MV-4-11 (cell line): ENCODE measurements around the gene CAMK1D.
"Not testable (repeated sequence)": the region's sequence is repeated elsewhere in the genome, so short reads cannot be mapped to it uniquely, and the experiment has no call there.

ENCODE experiments used
- DNase-seq: peaks from one replicate; lab custom pipeline; 2025; lab: John Stamatoyannopoulos, UW

Gene CAMK1D

DNA sequence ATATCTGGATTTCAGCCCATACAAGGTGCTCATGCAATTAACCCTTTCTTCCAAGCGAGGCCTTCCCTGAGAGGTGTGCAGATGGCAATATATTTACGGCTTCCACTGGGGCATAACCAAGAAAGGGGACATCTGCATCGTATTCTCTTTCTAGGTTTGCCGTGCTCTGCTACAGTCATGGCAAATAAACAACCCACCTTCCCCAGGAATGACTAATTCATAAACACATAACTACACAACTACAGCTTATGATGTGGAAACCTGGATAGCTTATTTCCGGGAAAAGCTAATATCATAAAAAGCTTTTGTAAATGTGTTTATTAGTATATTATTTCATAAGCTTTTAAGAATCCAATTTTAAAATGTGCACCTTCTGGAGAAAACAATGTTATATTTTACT, 120.0 kb downstream of the CAMK1D start:
- DNase-seq: no peak

DNA sequence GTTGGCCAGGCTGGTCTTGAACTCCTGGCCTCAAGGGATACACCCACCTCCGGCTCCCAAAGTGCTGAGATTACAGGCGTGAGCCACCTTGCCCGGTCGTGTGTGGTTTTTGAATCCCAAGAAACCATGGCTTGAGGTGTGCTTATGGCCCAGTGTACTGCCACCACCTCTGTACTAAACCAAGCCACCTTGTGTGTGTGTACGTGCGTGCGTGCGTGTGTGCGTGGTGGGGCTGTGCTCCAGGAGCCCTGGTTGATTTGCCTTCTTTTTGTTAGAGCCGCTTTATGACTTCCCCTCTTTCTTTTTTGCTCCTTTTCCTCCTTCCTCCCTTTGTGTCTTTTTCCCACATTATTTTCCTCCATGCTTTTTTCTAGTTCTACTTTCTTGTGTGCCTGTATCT, 121.4 kb downstream of the CAMK1D start:
- DNase-seq: no peak

DNA sequence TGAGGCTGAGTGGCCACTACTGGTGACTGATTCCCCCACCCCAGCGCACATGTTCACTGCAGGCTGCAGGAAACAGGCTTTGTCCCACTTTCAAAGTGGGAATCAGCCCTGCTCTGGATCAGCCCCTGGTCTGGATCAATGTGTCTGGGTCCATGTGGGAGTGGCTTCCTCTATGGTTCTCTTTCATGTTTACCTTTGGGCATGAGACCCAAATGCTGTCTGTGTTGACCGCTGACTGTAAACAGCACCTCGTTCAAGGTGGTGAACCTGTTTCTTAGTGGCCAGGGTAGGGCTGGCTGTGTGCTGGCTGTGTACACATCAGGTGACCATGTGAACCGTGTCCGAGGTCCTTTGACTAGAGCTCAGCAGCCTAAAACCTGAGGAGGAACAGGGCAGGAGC, 121.8 kb downstream of the CAMK1D start:
- no peak for DNase-seq

DNA sequence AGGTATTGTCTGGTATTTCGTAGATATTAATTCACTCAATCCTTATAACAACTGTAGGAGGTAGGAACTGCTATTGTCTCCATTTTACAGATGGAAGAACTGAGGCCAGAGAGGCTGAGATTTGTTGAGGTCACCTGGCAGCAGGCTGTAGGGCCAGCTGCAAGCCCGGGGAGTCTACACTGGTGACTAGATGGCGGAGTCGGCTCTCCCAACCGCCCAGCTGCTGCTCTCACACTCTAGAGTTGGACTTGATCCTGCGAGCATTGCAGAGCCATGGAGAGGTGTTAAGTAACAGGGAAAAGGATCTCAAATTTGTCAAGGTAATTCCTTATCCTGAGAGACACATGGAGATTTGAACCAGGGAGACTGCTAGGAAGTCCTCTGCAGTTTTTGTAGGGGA, 124.1 kb downstream of the CAMK1D start:
- no peak for DNase-seq

DNA sequence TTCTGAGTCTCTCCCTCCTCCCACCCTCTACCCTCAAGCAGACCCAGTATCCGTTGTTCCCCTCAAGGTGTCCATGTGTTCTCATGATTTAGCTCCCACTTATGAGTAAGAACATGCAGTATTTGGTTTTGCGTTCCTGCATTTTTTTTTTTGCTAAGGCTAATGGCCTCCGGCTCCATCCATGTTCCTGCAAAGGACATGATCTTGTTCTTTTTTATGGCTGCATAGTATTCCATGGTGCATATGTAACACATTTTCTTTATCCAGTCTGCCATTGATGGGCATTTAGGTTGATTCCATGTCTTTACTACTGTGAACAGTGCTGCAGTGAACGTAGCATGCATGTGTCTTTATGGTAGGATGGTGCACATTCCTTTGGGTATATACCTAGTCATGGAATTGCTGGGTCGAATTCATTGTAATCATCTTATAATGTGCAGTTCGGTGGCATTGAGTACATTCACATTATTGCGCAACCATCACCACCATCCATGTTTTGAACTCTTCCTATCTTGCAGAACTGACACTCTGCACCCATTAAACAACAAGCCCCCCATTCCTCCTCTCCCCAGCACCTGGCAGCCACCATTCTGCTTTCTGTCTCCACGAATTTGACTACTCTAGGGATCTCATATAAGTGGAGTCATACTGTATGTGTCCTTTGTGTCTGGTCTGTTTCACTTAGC, 125.5 kb downstream of the CAMK1D start:
- DNase-seq: no peak

DNA sequence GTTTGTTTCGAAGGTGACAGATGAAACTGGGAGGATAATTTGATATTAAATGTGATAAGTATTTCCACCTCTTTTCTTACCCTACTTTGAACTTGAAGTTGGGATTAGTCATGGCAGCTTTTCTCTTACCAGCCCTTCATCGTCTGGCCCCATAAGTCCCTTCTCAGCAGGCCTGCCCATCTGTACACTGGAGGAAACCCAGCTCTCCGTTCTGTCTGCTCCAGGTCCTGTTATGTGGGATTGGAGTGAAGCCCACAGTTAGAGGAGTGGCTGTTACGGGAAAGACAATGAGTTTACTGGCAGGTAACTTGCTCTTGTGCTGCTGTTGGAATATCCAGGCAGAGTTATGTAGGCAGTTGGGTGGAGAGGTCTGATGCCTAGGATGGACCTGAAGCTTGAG, 127.3 kb downstream of the CAMK1D start:
- no peak for DNase-seq

DNA sequence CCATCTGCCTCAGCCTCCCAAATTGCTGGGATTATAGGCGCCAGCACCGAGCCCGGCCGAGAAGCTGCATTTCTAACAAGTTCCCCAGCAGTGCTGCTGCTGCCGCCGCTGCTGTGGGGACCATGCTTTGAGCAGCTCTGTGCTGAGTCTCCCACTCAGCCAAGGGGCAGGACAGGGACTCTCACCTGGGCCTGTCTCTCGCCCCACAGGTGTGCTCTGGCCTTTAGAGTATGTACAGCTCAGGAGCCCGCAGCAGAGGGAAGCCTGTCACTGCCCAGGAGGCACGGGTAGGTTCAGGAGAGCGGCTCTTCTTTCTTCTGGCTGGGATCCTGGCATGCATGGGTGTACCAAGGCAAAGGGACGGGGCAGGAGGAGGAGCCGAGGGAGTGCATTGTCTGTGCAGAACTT, 130.1 kb downstream of the CAMK1D start:
- DNase-seq: no peak

DNA sequence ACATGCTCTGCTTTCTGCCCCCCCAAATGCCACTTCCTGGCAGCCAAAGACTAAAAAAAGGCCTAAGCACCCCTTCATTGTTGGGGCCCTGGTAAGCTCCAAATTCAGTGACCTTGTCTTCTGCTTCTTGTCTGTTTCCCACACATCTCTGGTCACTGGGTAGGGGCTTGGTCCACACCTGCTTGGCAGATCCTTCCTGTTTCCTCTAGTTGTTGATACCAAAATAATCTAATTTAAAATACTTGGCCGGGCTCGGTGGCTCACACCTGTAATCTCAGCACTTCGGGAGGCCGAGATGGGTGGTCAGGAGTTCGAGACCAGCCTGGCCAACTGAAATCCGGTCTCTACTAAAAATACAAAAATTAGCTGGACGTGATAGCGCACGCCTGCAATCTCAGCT, 130.6 kb downstream of the CAMK1D start:
- no peak for DNase-seq

DNA sequence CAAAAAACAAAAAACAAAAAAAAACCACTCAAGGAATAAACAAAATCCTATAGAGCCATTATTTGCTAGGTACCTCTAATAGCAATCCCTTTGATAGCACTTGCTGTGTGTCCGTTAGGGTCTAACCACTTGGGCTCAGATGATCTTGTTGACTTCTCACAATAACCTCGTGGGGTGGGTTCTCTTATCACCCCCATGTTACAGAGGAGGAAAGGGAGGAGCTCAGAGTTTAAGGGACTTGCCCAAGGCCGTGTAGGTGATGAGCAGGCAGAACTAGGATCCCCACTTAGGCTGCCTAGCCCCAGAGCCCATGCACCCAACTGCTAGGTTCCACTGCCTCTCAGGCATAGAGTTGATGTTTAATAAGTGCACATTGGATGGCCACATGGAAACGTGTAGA, 131.1 kb downstream of the CAMK1D start:
- DNase-seq: no peak

DNA sequence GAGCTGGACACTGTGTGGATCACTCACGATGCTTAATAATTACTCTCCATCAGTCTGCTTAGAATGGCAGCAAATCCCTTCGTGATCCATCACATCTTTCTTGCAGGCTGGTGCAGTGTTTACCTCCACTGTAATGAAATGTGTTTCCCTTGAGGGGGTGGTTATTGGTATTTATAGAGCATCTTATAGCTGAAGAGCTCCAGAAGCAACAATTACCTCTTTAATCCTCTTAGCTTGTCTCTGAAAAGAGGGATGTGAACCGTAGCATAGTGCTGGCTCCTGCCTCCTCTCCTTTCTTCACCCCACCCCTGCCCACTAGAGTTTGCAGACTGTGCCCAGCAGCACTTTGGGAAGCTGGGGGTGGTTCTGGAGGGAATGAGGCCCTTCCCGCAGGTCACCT, 132.6 kb downstream of the CAMK1D start:
- no peak for DNase-seq

DNA sequence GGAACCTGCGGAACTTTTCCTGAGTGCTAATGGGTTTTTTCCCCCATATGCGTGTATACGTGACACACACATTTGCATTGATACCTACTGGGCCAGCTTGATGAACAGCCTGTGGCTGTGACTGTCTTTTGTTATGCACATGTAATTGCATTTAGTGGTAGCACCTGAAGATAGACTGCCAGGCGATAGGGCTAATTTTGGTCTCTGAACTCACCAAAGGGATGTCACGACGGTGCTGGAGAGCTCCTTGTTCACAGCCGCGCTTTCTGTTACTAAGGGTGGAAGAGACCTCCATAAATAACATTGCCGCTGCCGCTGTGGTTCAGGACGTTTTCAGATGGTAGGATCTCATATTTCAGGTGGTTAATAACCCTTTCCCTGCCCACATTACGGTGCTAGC, 133.2 kb downstream of the CAMK1D start:
- DNase-seq: no peak

DNA sequence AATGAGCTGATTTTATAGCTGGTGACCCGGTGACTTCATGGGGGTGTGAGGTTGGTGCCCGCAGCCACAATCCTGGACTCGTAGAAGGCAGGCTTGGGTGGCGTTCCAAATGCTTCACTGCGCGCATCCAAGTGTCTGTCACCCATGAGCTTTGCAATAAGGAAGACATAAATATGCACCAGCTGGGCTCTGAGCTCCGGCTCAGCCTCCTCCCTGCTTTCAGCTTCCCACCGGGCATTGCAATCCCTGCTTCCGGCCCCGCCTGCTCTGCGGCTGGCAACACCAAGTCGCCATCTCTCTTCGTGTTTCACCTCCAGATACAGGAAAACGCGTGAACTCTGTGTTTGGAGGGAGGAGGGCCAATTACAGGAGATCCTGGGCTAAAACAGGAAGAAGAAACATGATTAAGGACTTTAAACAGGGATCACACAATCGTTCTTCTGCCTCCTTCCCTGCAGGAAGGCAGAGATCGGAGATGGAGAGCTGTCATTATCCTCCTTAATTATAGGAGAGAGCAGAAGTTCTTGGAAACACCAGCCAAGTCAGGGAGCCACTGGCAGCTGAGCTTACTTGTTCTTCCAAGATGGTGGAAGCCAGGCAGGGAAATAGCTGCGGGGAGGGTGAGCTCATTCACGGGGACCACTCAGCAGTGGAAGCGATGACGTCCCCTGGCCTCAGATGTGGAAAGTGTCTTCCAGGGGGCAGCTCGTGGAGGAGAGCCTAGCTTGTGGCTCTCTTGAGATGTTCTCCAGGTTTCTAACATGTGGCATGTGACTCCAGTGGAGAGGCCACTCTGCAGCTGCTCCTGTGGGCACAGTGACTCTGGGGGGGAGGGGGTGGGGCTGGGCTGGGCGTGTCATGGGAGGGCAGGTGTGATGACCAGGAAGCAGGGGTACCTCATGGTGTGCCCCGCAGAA, 134.9 kb downstream of the CAMK1D start:
- no peak for DNase-seq

DNA sequence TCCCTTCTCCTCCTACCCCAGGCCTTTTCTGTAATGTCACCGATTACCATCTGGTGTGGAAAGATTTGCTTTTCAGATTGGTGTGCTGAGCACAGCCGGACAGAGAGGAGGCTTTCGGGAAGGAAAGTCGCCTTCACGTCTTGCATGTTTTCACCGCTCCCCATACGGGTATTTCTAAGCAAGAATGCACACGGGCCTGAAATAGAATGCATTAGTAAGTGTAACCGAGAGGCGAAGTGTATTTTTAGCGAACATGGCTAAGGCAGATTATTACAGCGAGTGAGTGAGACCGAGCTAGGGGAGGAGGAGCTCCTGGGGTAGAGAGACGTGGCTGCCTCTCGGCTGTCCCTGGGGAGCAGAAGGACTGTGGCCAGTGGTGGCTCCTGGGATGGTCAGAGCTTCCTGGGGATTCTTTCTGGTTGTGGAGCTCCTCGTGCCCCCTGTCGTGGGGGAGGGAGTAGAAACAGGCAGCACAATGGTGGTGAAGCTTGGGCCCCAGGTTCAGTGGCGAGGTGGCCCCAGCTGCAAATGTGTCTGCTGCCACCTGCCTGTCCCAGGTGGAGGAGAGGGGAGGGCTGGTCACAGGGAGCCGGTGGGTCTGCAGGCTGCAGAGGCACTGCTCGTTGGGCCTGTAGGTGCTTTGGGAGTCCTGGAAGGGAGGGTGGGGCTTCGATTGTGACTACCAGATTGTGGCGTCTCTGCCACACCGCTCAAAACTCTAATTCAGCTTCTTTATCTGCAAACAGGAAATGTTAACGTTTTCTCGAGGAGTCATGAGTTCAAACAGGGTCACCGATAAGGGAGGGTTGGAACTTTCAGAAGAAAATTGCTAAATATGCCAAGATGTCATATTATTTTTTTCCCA, 135.8 kb downstream of the CAMK1D start:
- no peak for DNase-seq

DNA sequence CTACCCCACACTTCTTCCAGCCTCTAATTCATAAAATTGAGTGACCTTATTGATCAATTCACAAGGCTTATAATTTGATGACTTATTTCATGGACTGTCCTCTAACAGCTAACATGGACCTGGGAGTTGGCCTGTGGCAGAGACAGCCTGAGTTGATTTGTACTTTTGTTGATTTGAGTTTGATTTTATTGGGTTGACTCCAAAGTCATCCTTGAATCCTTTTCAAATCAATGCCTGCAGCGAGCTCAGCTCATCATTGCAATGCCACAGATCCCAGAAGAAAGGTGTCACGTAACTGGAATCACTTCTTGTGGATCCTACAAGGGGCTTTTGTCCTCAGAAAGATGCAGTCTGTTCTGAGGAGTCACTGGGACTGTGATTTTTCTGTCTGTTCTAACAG, 138.0 kb downstream of the CAMK1D start:
- no peak for DNase-seq

DNA sequence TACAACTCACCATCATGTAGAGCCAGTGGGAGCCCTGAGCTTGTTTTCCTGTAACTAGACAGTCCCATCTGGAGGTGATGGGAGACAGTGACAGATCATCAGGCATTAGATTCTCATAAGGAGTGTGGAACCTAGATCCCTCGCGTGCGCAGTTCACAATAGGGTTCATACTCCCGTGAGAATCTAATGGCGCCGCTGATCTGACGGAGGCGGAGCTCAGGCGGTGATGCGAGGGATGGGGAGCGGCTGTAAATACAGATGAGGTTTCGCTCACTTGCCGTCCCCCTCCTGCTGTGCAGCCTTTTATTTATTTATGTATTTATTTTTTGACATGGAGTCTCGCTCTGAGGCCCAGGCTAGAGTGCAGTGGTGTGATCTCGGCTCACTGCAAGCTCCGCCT, 139.3 kb downstream of the CAMK1D start:
- no peak for DNase-seq

DNA sequence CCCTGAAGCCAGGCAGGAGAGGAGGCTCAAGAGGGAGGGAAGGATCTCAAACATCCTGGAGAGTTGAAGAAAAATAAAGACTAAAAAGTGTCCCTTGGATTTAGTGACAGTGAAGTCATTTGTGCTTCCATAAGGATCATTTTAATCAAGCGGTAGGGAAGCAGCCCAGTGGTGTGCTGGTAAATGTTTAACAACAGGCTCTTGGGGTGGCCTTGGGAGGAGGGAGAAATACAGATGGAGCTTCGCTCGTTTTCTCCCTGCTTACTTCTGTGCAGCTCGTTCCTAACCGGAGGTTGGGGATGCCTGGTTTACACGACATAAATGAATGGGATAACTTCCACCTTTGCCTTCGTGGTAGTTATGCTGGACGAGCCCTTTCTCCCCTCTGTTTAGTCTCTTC, 140.0 kb downstream of the CAMK1D start:
- no peak for DNase-seq

DNA sequence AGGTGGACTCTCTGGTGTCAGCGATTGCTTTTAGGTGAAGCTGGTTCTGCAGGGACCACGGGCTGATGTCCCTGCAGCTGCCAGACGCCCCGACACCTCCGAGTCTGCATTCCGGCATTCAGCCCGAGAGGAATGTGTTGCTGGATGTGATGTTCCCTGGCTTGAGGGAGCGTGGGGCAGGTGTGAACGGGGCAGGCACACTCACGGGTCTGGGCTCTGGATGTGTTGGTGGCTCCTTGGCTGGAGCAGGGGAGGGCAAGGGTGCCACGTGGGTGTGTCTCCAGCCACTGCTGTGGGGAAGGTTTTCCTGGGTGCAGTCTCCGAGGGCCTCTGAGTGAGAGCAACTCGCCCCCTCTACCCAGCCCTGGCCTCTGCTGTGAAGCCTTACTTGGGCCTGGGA, 140.5 kb downstream of the CAMK1D start:
- no peak for DNase-seq

DNA sequence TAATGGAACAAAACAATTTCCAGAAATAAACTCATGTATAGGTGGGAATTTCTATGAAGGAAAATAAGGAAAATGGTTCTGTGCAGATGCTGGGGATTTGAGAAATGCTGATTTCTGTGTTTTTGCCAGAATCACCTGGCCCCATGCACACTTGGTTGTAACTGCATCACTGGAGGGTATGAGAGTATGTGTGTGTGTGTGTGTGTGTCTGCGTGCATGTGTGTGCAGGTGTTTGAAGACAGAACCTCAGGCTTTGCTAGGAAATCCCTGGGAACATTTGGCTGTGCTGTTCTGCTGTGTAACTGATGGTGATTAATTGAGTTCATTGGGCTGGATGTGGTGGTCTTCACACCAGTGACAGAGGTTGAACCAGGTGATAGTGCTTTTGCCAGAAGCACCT, 141.6 kb downstream of the CAMK1D start:
- DNase-seq: no peak

DNA sequence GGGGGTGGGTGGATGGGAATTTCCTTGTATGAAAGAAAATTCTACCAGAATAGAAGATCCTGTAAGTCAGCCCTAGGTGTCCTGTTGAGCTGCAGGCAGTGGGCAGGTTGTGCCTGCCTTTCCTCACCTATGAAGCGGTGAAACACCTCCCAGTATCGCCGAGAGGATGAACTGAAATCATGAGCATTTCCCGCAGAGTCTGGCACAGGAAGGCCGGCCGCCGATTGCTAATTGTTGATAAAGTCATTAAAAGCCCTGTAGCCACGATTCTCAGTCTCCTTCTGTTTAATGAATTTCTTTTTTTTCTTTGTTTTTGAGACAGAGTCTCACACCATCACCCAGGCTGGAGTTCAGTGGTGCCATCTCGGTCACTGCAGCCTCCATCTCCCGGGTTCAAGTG, 142.1 kb downstream of the CAMK1D start:
- DNase-seq: no peak

DNA sequence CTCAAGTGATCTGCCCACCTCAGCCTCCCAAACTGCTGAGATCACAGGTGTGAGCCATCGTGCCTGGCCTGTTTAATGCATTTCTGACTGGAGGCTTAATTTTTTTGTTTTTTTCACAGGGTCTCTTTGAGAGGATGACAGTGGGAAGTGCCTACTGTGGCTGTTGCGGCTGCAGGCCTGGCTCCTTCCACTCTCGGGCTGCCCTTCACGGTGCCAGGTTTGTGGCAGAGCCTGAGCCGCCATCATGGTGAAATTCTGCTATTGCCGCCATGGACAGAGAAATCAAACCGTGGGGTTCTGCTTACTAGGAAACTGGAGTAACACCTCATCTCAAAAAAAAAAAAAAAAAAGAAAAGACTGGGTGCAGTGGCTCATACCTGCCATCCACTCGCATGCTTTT, 142.7 kb downstream of the CAMK1D start:
- DNase-seq: no peak

DNA sequence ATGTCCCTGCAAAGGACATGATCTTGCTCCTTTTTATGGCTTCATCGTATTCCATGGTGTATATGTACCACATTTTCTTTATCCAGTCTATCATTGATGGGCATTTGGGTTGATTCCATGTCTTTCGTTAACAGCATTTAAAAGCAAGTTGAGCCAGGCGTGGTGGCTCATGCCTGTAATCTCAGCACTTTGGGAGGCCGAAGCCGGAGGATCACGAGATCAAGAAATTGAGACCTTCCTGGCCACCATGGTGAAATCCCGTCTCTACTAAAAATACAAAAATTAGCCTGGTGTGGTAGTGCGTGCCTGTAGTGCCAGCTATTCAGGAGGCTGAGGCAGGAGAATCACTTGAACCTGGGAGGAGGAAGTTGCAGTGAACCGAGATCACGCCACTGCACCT, 147.7 kb downstream of the CAMK1D start:
- DNase-seq: not testable (repeated sequence)
